PC-9 (cell line): Measurements from ENCODE around the gene MYD88.

Source experiments
- CTCF ChIP-seq: fragments of 200-600 bp; sonication (generic); conservative IDR thresholded peaks from 2 replicates; pipeline ENCODE4 v1.6.1; 2017; ENCODE audit warnings: mixed run types, antibody characterized with exemption, mild to moderate bottlenecking, moderate library complexity
- EZH2 ChIP-seq: fragments of 200-600 bp; sonication (generic); IDR thresholded peaks from 2 replicates; pipeline ENCODE4 v1.8.0; 2017; ENCODE audit warnings: antibody characterized with exemption, low read depth

DNA sequence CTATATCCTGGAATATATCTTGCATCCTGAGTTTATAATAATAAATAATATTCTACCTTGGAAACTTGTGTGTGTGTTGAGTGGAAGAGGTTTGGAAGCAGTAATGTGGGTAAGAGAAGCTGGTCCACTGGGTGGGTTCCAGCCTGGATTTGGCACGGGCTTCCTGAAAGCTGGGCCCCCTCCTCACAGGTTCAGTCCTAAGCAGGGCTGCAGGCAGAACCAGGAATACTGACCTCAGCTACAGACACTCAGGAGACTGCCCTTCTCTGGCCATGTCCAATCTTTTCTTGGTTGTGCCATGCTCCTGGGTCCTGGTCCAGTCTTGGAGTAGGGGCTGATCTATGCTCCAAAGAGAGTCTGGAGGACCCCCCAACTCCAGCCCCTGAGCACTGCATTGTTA is 4.5 kb downstream of the MYD88 start:
- TF ChIP-seq CTCF (no peak), EZH2 (no peak)
